ENCODE data around the gene SFTPD.

Gene SFTPD

DNA sequence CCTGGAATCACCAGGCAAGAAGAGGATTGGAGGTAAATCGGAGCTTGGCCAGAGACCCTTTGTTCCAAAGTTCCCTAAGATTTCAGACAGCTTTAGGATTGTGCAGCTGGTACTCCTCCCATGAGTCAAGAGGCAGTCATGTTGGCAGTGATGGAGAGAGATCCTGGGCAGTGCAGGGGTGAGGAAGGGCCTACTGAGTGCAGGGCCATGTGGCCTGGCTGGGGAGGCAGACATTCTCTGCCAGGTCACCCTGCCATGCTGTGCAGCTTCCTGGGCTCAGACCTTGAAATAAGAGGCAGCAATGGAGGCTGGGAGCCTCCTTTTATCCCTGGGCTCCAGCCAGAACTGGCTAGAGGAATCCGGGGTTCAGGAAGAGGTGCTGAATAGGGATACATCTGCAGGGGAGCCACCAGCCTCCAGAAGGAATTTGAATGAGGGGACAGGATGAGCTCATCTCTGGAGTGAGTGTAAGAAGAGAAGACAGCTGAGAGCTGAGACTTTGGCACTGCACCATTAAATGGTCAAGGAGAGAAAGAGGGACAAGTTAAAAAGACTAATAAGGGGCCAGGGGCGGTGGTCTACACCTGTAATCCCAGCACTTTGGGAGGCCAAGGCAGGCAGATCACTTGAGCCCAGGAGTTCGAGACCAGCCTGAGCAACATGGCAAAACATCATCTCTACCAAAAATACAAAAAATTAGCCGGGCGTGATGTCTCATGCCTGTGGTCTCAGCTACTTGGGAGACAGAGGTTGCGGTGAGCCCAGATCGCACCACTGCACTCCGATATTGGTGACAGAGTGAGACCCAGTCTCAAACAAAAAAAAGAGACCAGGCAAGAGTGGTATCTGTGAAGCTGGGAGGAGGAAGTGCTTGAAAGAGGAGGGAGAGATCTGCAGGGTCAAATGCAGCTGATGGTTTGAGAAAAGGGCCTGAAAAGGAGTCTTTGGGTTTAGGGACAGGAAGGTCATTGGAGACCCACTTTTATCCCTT is 12.0 kb downstream of the SFTPD start:
- Histone ChIP-seq H3K9me3 (ENCODE audit: control insufficient read depth, insufficient read depth, low read length) (no peaks in the 10 kb centered on the region), H3K9ac (ENCODE audit: low read depth, low read length) (no peak overlapping the region), H3K27ac (ENCODE audit: low read depth, low read length) (no peak overlapping the region), H3K4me1 (ENCODE audit: control insufficient read depth, insufficient read depth, low read length) (no peaks in the 10 kb centered on the region), H3K4me3 (ENCODE audit: low read depth, low read length) (no peak overlapping the region), H3K36me3 (ENCODE audit: control insufficient read depth, insufficient read depth, low read length) (no peaks in the 10 kb centered on the region), H3K27me3 (ENCODE audit: control insufficient read depth, insufficient read depth, low read length) (no peaks in the 10 kb centered on the region)

DNA sequence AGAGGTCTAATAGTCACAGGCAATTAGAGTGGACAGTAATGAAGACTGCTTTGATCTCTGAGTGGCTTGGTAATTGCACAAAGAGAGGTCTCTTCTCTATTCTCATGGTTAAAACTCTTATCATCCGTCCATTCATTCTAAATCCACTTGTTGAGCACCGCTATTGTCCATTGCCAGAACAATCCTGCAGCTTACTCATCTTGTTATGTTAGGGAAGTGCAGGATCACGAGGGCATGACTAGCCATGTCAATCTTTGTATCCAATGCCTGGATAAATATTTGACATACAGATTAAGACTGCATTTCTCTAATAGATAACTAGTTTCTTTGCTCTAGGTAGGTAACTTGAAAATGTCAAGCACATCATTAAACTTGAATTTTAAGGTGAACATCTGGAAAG is 14.9 kb downstream of the SFTPD start:
- Histone ChIP-seq H3K4me3 (ENCODE audit: low read depth, low read length) (no peak overlapping the region), H3K4me1 (ENCODE audit: control insufficient read depth, insufficient read depth, low read length) (no peaks in the 10 kb centered on the region), H3K27ac (ENCODE audit: low read depth, low read length) (no peak overlapping the region), H3K9ac (ENCODE audit: low read depth, low read length) (no peak overlapping the region), H3K36me3 (ENCODE audit: control insufficient read depth, insufficient read depth, low read length) (no peaks in the 10 kb centered on the region), H3K27me3 (ENCODE audit: control insufficient read depth, insufficient read depth, low read length) (peaks cover 18% of the 10 kb centered on the region), H3K9me3 (ENCODE audit: control insufficient read depth, insufficient read depth, low read length) (no peaks in the 10 kb centered on the region)

DNA sequence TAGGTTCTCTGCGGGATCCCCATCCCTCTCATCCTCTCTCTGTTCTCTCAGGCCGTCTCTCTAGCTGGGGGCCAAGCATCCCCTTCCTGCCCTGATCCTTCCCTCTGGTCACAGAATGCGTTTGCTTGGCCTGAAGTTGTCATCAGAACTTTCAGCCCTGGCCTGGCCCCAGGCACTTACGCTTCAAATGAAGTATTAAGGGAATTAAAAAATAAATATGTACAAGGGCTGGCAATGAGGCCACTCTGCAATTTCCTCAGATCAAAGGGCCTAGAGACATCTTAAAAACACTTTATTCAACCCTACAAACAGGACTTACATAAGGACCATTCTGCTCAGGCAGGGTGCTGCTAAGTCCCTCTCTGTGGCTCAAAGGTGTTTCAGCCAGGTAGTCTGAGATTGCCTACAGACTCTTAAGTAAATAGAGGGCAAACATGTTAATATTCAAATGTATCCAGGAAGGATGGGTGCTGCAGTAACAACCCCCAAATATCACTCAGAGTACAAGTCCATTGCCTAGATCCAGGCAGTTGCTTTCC is 16.0 kb downstream of the SFTPD start:
- no peak overlapping the region for H3K9ac ChIP-seq (ENCODE audit: low read depth, low read length)
- H3K27ac ChIP-seq (ENCODE audit: low read depth, low read length) = no peak overlapping the region
- peaks cover 18% of the 10 kb centered on the region for H3K27me3 ChIP-seq (ENCODE audit: control insufficient read depth, insufficient read depth, low read length)
- no peak overlapping the region for H3K4me3 ChIP-seq (ENCODE audit: low read depth, low read length)
- H3K4me1 ChIP-seq (ENCODE audit: control insufficient read depth, insufficient read depth, low read length) = no peaks in the 10 kb centered on the region
- H3K36me3 ChIP-seq (ENCODE audit: control insufficient read depth, insufficient read depth, low read length) = no peaks in the 10 kb centered on the region
- H3K9me3 ChIP-seq (ENCODE audit: control insufficient read depth, insufficient read depth, low read length) = no peaks in the 10 kb centered on the region

DNA sequence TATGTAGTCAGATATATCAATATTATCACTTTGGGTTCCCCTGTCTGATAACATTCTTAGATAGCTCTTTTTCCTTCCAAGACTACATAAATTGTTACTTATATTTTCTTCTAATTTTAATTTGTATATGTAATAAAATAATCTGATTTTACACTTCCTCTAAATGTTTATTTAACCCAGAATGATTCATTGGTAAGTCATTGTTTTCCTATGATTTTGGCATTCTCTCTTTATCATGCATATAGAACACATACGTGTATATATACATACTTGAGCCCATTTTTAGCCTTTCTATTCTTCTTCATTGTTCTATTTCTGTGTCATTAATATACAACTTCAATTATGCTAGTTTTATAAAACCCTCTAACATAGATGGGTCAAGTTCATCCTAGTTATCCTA is 16.6 kb downstream of the SFTPD start:
- H3K9me3 ChIP-seq (ENCODE audit: control insufficient read depth, insufficient read depth, low read length) = no peaks in the 10 kb centered on the region
- H3K27me3 ChIP-seq (ENCODE audit: control insufficient read depth, insufficient read depth, low read length) = peaks cover 18% of the 10 kb centered on the region
- H3K36me3 ChIP-seq (ENCODE audit: control insufficient read depth, insufficient read depth, low read length) = no peaks in the 10 kb centered on the region
- no peak overlapping the region for H3K9ac ChIP-seq (ENCODE audit: low read depth, low read length)
- no peaks in the 10 kb centered on the region for H3K4me1 ChIP-seq (ENCODE audit: control insufficient read depth, insufficient read depth, low read length)
- no peak overlapping the region for H3K27ac ChIP-seq (ENCODE audit: low read depth, low read length)
- H3K4me3 ChIP-seq (ENCODE audit: low read depth, low read length) = no peak overlapping the region

DNA sequence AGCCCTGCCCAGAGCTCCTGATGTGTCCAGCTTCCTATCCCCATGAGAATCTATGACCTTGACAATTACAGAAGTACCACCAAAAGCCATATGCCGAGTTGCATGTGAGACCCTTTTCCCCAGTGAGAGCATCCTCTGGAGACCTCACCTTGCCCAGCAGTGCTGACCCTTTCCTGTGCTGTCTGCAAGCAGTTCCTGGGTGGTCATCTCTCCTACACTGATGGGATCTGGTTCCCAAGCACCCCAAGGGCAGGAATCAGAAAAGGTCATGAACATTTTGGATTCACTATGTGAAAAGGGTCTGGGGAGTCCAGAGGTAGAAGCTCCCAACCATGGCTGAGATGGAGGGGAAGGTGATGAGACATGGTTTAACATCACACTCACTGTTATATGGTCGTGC is 18.2 kb downstream of the SFTPD start:
- peaks cover 18% of the 10 kb centered on the region for H3K27me3 ChIP-seq (ENCODE audit: control insufficient read depth, insufficient read depth, low read length)
- no peak overlapping the region for H3K9ac ChIP-seq (ENCODE audit: low read depth, low read length)
- H3K9me3 ChIP-seq (ENCODE audit: control insufficient read depth, insufficient read depth, low read length) = no peaks in the 10 kb centered on the region
- no peak overlapping the region for H3K27ac ChIP-seq (ENCODE audit: low read depth, low read length)
- H3K4me3 ChIP-seq (ENCODE audit: low read depth, low read length) = no peak overlapping the region
- H3K36me3 ChIP-seq (ENCODE audit: control insufficient read depth, insufficient read depth, low read length) = no peaks in the 10 kb centered on the region
- no peaks in the 10 kb centered on the region for H3K4me1 ChIP-seq (ENCODE audit: control insufficient read depth, insufficient read depth, low read length)

DNA sequence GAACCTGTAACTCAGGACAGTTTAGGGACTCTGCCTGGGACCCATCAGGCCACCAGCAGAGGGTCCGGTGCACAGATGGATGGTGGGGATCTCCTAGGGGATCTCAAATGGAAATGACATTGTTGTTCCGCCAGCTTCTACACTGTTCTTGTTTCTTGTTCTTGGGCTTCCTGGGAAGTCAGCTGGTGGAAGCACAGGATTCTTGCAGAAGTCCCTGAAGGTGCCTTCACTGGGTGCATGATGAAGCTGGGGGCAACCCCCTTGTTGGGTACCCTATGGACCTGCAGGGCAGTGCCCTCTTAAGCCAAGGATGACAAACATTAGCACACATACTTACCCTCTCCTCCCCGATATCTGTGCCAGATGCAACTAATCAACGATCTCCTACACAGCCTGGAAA is 18.6 kb downstream of the SFTPD start:
- Histone ChIP-seq H3K4me1 (ENCODE audit: control insufficient read depth, insufficient read depth, low read length) (no peaks in the 10 kb centered on the region), H3K27me3 (ENCODE audit: control insufficient read depth, insufficient read depth, low read length) (peaks cover 18% of the 10 kb centered on the region), H3K9ac (ENCODE audit: low read depth, low read length) (no peak overlapping the region), H3K27ac (ENCODE audit: low read depth, low read length) (no peak overlapping the region), H3K9me3 (ENCODE audit: control insufficient read depth, insufficient read depth, low read length) (no peaks in the 10 kb centered on the region), H3K36me3 (ENCODE audit: control insufficient read depth, insufficient read depth, low read length) (no peaks in the 10 kb centered on the region), H3K4me3 (ENCODE audit: low read depth, low read length) (no peak overlapping the region)

DNA sequence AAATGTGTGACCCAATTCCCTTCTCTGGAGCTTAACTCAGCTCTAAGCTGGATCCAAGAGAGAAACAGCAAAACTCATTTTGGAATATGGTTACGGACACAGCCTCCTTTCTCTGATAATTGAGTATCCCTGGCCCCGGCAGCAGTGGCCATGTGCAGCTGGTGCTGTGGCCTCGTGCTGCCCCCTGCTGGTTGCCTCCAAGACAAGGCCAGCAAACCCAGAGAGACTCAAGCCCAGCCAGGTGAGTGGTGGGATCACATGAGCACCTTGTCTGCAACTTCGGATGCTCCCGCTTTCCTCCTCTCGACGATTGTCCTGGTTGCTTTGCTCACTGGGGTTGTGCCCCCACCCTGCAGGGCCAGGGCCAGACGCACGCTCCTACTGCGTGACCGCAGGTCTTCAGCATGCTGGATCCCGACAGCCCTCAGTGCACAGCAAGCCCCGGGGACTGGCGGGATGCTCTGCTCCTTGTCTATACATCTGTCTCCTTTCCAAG is 19.4 kb downstream of the SFTPD start:
- Histone ChIP-seq H3K36me3 (ENCODE audit: control insufficient read depth, insufficient read depth, low read length) (no peaks in the 10 kb centered on the region), H3K9ac (ENCODE audit: low read depth, low read length) (no peak overlapping the region), H3K27ac (ENCODE audit: low read depth, low read length) (no peak overlapping the region), H3K4me3 (ENCODE audit: low read depth, low read length) (no peak overlapping the region; the same call in 1 of the 2 replicates), H3K27me3 (ENCODE audit: control insufficient read depth, insufficient read depth, low read length) (peaks cover 18% of the 10 kb centered on the region), H3K9me3 (ENCODE audit: control insufficient read depth, insufficient read depth, low read length) (no peaks in the 10 kb centered on the region), H3K4me1 (ENCODE audit: control insufficient read depth, insufficient read depth, low read length) (no peaks in the 10 kb centered on the region)

DNA sequence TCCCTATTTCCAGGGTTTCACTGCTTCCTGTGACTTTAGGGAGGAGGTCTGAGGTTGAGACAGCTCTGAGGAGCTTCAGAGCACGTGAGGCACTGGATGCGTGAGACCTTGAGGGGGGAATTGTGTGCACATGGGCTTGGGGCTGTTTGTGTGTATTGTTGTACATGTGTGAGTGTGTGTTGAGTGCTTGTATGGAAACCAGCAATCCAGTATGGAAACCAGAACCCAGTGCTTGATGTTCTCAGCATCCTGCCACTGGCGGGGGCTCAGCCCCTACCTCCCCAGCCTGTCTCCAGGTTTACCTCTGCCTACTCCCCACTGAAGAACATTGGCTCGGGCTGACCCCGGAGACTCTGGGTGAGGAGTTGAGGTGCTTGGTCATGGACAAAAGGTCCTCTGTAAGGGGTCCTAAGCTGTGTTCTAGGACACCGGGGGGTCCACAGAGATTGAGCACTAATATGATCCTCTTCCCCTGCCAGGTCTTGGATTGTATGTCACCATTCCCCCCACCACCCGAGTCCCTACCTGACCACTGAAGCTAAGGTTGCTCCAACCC is 20.8 kb downstream of the SFTPD start:
- Histone ChIP-seq H3K4me3 (ENCODE audit: low read depth, low read length) (no peak overlapping the region), H3K4me1 (ENCODE audit: control insufficient read depth, insufficient read depth, low read length) (no peaks in the 10 kb centered on the region), H3K9me3 (ENCODE audit: control insufficient read depth, insufficient read depth, low read length) (no peaks in the 10 kb centered on the region), H3K27me3 (ENCODE audit: control insufficient read depth, insufficient read depth, low read length) (peaks cover 18% of the 10 kb centered on the region), H3K36me3 (ENCODE audit: control insufficient read depth, insufficient read depth, low read length) (no peaks in the 10 kb centered on the region), H3K9ac (ENCODE audit: low read depth, low read length) (no peak overlapping the region), H3K27ac (ENCODE audit: low read depth, low read length) (no peak overlapping the region)

DNA sequence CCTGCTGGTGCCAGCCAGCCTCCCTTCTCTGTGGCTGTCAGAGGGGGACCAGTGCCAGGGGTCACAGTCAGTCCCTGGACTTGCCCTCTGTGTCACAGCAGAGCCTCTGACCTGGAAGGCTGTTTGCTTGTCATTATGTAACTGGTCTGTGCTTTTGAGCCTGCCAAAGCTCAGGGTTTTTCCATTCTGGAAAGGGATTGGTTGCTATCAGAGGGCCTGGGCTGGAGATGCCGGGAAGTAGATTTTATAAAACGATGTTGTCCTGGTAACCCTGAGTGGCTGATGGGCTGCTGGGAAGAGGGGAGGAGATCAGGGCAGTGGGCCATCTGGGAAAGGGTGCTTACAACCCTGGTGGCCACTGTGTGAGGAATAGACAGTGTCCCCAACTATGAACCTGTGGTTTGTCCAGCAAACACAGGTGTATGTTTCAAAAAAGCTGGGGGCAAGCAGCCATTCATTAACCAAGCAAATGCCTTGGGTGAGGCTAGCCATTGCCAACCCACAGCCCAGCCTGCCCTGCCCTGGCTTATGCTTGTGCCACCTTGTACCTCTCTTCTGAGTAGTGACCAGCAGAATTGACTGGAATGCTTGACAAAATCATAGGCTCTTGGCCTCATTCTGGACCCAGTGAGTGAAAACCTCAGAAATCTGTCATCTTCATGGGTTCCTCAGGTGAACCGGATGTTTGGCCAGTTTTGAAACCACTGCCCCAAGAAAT is 21.6 kb downstream of the SFTPD start:
- peaks cover 18% of the 10 kb centered on the region for H3K27me3 ChIP-seq (ENCODE audit: control insufficient read depth, insufficient read depth, low read length)
- H3K27ac ChIP-seq (ENCODE audit: low read depth, low read length) = no peak overlapping the region
- H3K4me1 ChIP-seq (ENCODE audit: control insufficient read depth, insufficient read depth, low read length) = no peaks in the 10 kb centered on the region
- H3K4me3 ChIP-seq (ENCODE audit: low read depth, low read length) = no peak overlapping the region
- no peak overlapping the region for H3K9ac ChIP-seq (ENCODE audit: low read depth, low read length)
- H3K9me3 ChIP-seq (ENCODE audit: control insufficient read depth, insufficient read depth, low read length) = no peaks in the 10 kb centered on the region
- no peaks in the 10 kb centered on the region for H3K36me3 ChIP-seq (ENCODE audit: control insufficient read depth, insufficient read depth, low read length)

DNA sequence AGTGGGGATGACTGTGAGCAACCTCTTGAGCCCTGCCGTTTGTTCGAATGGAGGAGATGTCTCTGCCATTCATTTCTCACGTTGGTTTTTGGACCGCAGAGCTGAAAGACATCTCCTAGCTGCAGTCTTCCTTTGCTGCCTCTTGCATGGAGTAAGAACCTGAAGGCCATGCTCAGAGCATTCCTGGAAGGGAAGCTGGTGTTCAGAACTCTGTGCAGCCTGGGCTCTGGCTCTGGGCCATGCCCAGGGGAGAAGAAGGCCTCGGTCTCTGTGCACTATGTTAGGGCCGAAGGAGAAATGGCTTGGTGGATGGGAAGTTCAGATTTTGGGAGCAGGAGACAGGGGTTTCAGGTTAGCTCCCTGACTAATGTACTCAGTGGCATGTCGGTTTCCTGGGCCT is 22.9 kb downstream of the SFTPD start:
- no peaks in the 10 kb centered on the region for H3K4me1 ChIP-seq (ENCODE audit: control insufficient read depth, insufficient read depth, low read length)
- H3K9ac ChIP-seq (ENCODE audit: low read depth, low read length) = no peak overlapping the region
- peaks cover 16% of the 10 kb centered on the region for H3K27me3 ChIP-seq (ENCODE audit: control insufficient read depth, insufficient read depth, low read length)
- no peak overlapping the region for H3K27ac ChIP-seq (ENCODE audit: low read depth, low read length)
- no peak overlapping the region for H3K4me3 ChIP-seq (ENCODE audit: low read depth, low read length)
- H3K36me3 ChIP-seq (ENCODE audit: control insufficient read depth, insufficient read depth, low read length) = no peaks in the 10 kb centered on the region
- H3K9me3 ChIP-seq (ENCODE audit: control insufficient read depth, insufficient read depth, low read length) = no peaks in the 10 kb centered on the region

All from HUES48 (cell line).